Epithelial cell of proximal tubule (primary cell): ENCODE measurements around the gene GRIN2D. TPM values are rescaled to one million over a fixed set of nuclear protein-coding genes. Genes with fewer than 3 reads are reported as not detected.

Experiments used
- DNase-seq: peaks from one replicate; pipeline ENCODE4 v3.0.0-alpha.2; 2011; ENCODE audit warnings: low read depth
- H3K4me3 ChIP-seq: 2 replicates; pipeline ENCODE4 v1.5.1; 2011; ENCODE audit warnings: low read depth, mild to moderate bottlenecking, low read length
- total RNA-seq: library from RNA; depleted of rRNA; stranded (reverse); fragments of >200 nt; gene quantifications from 2 replicates; pipeline ENCODE4 v1.2.3, GENCODE V29; 2015
- TF ChIP-seq, protein P1 (sequence below): conservative IDR thresholded peaks from 2 replicates; pipeline ENCODE4 v1.5.1; 2012; ENCODE audit warnings: low read depth, mild to moderate bottlenecking, low read length

The GRIN2D gene
- total RNA-seq: 0.14 and 0.98 TPM in 2 replicates

DNA sequence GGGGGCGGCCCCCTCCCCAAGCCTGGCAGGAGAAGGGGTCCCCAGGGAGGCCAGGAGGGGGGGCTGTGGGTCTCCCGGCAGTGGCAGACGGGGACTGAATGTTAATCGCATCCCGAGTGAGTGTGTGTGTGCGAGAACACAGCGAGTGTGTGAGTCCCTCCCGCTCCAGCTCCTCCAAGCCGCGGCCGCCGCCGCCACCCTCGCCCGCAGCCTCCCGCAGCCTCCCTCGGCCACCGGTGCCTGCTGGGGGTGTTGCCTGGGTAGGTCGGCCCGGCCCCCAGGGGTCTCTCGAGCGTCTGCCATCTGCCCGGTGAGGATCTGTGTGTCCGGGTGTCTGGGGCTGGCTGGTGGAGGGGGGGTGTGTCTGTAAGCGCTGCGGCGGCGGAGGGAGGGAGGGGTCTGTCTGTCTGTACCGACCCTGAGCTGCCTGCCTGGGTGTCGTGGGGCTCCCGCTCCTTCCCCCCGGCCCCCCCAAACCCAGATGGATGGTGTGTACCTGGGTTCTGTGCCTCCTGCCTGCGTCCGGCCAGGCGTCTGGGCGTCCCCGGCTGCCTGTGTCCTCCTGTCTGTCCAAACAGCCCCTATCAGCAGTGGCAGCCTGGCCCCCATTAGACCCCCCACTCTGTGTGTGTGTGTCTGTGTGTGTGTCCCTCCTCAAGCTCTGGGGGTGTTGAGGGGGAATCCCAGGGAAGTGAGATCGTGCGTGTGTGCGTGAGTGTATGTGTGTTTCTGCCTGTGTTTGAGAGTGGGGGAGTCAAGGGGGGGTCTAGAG is at the start of gene GRIN2D:
Gene GRIN2D (plus strand): TSS at position 110 of the 772 bp plus-strand sequence. CDS start 4,725 bp downstream, outside the sequence.
- H3K4me3 ChIP-seq: peak within 1 kb of the TSS; percentile 31
- DNase-seq: no peak
- TF ChIP-seq, protein P1, sequence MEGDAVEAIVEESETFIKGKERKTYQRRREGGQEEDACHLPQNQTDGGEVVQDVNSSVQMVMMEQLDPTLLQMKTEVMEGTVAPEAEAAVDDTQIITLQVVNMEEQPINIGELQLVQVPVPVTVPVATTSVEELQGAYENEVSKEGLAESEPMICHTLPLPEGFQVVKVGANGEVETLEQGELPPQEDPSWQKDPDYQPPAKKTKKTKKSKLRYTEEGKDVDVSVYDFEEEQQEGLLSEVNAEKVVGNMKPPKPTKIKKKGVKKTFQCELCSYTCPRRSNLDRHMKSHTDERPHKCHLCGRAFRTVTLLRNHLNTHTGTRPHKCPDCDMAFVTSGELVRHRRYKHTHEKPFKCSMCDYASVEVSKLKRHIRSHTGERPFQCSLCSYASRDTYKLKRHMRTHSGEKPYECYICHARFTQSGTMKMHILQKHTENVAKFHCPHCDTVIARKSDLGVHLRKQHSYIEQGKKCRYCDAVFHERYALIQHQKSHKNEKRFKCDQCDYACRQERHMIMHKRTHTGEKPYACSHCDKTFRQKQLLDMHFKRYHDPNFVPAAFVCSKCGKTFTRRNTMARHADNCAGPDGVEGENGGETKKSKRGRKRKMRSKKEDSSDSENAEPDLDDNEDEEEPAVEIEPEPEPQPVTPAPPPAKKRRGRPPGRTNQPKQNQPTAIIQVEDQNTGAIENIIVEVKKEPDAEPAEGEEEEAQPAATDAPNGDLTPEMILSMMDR: no peak

- TF ChIP-seq, protein P1: no peak
- H3K4me3 ChIP-seq: no peak overlapping the region
- no peak for DNase-seq
These were observed 48.6 kb upstream of the GRIN2D start for GRCh38 chr19:48344892-48345291.

- TF ChIP-seq, protein P1: no peak
- no peak for DNase-seq
- no peak overlapping the region for H3K4me3 ChIP-seq
These were observed 47.3 kb upstream of the GRIN2D start for GRCh38 chr19:48346191-48346590.

GRCh38 chr19:48348045-48348444 is 45.4 kb upstream of the GRIN2D start:
- no peak overlapping the region for H3K4me3 ChIP-seq
- no peak for DNase-seq
- TF ChIP-seq, protein P1: no peak

- TF ChIP-seq, protein P1: no peak
- no peak overlapping the region for H3K4me3 ChIP-seq
- DNase-seq: no peak
These were observed 44.7 kb upstream of the GRIN2D start for GRCh38 chr19:48348737-48349136.

DNA sequence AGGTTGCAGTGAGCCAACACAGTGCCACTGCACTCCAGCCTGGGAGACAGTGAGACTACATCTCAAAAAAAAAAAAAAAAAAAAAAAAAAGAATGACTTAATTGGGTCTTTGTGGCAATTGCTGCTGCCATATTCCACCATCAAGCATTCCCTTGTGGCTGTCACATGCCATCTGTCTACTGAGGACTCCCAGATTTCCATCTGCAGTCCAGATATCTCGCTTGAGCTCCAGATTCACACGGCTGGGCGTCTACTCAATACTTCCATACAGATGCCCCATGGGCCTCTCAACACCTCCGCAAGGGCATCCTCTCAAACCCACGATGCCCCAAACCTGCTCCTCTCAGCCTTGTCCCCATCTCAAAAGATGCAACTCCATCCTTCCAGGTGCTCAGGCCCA is 42.6 kb upstream of the GRIN2D start:
- H3K4me3 ChIP-seq: no peak overlapping the region
- TF ChIP-seq, protein P1: no peak
- no peak for DNase-seq

- DNase-seq: no peak
- no peak overlapping the region for H3K4me3 ChIP-seq
- TF ChIP-seq, protein P1: peak; percentile 87
These were observed 42.1 kb upstream of the GRIN2D start for GRCh38 chr19:48351341-48351752.
